GM19372 (cell line): ENCODE results near the gene VASN.

Experiments
- ATAC-seq: cut with Tn5 transposase; IDR thresholded peaks from one replicate; pipeline ENCODE4 v1.9.1; 2021; ENCODE audit warnings: mild to moderate bottlenecking, low read depth, moderate library complexity; ENCODE audit not compliant: unreplicated experiment

Gene VASN

DNA sequence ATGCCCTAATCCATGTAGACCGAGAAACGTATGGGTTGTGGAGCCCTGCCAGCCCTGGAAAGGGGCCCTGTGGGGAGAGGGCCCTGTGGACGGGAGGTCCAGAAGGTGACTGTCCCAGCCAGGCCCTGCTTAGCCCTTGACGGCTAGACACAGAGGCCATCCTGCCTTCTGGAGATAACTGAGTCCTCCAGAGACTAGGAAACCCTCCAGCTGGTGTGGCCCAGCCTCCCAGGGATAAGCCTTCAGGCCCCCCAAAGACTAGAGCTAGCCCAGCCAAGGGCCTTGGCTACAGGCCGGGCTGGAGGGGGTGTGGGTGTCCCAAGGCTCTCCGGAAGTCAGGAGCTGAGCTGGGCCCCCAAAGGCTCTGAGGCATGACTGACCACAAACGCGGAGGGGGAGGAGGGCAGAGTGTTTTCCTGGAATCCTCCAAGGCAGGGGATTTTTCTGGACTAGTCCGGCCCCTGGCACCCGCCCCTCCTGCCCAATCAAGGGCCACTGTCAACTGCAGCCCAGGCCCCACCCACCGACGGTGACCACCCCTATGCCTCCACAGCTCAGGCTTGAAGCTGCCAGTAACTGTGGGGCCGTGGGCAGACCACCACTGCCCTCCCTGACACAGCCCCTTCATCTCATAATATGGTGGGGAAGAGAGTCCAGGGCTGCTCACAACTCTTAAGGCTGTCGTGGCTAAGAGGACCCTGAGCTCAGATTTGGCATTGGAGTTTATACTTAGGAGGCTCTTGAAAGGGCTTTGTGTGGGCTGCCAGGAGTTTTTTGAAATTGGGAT lies 885 bp upstream of the VASN start:
- ATAC-seq: no peak

DNA sequence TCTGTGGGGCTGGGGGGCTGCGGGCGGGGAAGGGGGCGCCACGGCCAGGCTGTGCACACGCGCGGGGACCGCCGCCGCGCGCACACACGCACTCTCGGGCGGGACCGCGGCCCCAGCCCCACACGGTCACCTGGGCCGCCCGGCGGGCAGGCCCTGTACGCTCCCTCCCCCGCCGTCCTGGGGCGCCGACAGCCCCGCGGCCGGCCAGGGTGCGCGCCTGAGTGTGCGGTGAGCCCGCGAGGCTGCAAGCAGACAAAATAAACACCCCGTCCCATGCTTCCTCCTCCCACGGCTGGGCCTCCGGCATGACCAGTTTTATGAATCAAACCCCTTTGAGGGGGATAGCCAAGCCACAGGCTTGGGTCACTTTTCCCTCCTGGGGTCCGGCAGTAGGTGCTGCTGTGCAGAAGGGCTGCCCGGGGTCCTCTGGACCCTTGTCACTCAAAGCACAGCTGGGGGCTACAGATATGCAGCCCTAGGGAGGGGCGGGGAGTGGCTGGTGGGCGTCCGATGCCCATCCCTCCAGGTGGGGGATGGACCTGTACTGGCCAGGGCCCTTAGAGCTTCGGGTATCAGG lies 441 bp downstream of the VASN start:
- no peak for ATAC-seq

DNA sequence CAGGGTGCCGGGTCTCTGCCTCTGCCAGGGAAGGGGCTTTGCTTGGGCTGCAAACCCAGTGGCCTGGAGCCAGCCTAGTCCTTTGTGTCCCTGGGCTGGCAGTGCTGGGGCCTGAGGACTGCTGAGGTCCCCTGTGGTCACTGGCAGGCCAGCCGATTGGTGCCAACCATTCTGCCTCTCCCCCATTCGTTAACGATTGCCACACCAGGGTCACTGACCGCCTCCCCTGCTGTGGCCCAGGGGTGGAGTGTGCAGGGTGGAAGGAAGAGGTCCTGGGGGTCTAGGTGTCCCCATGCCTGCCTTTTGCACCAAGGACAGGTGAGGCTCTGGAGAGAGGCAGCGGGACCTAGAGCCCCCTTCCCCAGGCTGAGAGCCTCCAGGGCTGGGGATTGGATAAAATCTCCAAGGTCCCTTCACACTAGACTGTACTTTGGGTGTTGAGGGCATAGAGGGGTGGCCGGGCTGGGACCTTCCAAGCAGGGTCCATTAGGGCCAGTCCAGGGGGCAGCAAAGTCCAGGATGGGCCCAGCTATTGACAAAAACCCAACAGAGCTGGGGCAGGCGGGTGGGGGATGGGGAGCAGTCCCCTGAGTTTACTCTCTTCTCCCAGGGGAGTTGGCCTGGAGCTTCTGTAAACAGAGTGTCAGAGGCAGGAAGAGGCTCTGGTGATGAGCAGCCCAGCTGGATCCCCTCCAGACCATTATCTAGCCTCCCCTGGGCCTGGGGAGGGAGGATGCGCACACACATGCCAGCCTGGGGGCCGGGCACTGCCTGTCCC lies 1.1 kb downstream of the VASN start:
- no peak for ATAC-seq

DNA sequence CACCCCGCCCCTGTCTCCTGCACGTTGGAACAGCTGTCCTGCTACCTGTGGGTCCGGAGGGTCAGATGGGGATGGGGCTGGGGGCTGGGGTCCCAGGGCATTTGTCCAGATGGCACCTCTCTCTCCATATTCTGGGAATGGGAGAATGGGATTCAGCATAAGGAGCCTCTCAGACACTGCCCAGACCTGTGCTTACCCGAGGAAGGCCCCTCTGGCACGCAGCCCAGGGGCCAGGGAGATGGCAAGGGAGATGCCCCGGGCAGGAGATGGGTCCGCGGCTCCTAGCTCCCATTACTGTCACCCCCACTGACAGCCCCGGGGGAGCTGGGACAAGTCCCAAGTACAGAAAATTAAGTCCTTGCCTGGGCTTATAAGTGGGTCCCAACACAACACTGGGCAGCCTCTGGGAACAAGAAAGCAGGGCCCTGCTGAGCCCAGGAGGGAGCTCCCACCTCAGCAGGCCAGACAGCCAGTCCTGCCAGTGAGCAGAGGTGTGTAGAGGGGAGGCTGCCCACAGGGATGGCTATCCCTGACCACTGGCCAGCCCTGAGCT lies 1.8 kb downstream of the VASN start:
- no peak for ATAC-seq

DNA sequence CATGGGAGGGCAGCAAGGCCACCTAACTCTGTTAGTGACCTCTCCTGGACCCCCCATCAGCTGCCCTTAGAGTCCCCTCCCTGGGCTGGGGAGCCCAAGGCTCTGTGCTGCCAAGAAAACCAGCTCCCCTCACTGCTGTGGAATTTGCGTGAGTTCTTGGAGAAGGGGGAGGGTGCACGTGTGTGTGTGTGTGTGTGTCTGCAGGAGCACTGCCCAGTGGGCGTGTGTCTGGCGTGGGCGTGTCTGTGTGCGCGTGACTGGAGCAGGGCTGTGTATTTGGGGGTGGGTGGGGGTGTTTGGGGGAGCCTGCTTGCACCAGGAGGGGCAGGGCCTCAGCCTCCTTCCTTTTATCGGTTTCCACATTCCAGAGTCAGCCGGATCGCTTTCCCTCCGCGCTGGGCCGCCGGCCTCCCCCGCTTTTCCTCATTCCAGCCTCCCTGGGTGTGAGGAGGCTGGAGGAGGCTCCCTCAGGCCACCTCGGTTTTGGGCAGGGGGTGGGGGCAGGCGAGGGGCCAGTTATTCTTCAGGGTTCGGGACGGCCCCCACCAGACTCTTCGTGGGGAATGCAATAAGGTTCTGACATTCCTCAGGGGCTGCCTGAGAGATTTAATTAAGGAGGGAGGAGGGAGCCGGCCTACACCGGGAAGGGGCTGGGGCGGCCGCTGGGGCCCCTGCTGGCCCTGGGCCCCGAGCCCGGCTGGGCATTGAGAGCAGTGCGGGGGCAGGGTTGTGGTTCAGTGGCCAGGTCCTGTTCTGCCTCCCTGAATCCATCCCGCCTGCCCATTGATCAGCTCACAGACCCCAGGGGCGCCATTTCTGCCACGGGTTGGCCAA lies 2.5 kb downstream of the VASN start:
- no peak for ATAC-seq

DNA sequence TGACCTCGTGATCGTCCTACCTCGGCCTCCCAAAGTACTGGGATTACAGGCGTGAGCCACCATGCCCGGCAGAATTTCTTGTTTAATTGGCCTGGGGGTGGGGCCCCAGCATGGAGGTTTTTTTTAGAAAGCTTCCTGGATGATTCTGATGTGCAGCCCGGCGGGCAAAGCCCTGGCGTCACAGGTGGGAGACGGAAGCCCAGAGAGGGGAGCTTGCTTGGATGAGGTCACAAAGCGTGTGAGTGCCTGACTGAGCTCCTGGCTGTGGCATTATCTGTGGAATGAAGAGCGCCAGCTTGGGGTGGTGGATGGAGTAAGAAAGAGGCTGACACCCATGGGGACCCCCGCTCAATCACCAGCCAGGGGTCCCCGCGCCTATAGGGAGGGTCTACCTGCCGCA lies 4.1 kb downstream of the VASN start:
- no peak for ATAC-seq

DNA sequence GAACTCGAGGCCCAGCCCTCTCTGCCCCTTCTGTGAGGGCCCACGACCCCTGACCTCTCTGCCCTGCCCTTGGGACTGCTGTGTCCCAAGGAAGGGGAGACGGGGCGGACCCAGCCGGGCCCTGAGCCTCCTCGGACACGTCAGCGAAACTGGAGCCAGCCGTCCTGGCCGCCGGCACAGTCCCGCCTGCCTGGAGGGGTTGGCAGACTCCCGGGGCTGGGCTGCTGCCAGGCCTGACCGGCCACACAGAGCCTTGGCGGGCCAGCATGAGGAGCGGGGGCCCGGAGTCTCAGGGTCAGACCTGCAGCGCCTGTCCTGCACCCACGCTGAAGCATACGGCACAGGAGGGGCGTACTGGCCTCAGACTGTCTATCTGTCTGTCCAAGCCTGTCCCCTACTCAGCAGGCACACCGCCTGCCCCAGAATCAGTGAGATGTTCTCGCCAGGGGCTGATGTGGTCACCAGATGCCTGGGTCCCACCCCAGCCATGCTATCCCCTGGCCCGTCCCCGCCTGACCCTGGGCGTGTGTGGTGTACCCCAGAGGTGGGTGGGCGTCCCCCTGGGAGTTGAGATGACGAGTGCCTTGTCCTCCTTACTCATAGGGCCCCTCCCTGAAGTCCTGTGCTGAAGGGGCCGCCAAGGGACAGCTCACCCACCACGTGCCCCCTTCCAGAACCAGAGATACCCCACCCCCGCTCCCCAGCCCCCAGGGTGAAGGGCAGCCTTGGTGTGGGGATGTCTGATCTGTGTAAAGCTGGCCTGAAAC lies 4.7 kb downstream of the VASN start:
- ATAC-seq: no peak

DNA sequence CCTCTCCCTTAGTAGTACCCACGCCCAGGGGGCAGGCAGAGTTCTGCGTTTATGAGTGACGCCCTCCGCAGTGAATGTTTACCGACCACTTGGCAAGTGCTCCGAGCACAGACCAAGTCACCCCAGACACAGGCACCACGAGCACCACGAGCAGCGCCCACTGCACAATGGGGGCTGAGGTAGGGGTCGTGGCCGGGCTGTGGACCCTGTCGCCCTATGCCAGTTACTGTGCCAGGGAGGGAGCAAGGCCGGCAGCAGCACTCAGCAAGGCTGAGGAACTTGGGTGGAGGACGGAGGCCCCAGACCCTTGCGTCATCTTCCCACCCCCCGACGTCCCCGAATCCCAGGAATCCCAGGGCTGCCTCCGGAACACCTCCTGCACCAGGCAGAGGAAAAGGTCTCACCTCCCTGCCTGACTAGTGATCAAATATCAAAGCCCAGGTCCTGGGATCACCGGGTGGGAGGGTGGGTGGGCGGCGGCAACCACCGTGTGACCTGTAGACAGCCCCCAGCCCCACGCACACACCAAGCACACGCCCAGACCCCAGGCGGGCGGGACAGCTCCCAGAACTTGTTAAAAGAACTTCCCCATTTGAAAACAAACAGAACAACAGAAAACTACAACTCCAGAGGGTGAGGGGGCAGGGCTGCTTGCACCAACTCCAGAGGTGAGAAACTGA lies 5.4 kb downstream of the VASN start:
- ATAC-seq: no peak

DNA sequence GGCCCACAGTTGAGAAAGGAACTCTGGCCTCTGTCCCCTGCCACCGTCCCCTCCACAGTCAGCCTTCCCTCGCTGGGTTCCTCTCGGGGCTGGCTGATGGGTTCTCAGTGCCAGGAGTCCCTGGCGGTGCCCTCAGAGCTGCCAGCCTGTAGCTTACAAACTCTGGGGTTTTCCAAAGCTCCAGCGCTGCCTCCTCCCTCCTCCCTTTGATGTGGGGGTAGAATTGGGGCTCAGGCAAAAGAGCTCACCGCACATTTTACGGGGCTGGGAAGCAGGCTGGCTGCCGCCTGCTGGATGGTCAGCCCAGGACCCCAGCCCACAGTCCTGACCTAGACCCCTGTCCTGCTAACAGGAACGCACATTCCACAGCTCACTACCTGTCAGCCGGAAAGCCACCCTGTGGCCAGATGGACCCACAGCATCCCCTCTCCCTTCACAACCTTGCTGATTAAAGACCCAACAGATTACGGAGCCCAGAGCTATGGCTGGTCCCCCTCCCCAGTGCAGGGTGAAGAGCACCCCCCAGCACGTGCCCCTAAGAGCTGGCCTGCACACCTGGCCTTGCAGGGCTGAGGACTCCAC lies 6.0 kb downstream of the VASN start:
- no peak for ATAC-seq

DNA sequence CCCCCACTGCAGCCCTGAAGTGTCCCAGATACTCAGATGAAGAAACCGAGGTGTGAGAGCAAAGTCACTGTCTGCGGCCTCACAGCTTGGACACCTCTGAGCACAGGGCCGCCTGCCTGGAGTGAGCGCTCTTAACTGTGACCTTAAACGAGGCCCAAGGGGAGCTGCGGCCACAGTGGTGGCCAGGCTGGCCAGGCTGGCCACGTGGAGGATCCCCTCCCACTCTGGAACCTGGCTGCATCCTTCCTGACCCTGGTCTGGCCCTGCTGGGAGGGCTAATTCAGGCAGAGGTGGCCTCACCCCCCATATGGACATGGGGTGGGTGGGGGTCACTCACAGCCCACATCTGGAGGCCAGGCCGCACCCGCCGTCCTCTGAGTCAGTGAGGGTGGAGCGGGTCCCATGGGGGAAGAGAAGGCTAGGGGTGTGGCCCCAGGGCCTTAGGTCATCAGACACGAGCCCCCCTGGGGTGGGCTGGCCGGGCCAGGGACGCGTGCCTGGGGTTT lies 6.6 kb downstream of the VASN start:
- no peak for ATAC-seq

DNA sequence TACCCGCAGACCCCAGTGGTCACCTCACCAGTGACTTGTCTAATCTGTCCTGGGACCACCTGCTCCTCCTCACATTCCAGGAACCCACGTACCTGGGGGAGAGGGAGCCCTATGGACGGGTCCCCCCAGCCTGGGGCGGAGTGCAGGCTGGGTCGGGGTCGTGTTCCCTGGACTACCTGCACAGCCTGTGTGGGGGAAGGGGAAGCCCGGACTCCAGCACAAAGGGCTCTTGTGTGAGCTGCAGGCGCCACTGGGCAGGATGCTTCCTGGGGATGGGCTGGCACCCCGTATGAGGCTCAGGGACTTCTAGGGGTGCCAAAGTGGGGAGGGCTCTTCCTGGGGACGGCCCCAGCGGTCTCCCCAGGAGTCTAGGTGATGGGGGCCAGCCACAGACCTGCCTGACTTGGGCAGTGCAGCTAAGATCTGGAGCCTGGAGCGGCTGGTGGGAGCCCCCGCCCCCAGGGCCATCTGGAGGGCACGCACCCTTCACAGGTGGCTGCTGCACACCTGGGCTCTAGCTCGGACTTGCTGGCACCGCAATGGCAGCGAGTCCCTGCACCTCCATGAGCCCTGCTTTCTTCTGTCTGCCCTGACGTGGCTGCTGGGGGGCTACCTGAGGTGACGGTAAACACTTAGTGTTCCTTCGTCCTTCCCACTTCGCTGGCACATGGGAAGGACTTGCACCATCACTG lies 7.5 kb downstream of the VASN start:
- no peak for ATAC-seq

DNA sequence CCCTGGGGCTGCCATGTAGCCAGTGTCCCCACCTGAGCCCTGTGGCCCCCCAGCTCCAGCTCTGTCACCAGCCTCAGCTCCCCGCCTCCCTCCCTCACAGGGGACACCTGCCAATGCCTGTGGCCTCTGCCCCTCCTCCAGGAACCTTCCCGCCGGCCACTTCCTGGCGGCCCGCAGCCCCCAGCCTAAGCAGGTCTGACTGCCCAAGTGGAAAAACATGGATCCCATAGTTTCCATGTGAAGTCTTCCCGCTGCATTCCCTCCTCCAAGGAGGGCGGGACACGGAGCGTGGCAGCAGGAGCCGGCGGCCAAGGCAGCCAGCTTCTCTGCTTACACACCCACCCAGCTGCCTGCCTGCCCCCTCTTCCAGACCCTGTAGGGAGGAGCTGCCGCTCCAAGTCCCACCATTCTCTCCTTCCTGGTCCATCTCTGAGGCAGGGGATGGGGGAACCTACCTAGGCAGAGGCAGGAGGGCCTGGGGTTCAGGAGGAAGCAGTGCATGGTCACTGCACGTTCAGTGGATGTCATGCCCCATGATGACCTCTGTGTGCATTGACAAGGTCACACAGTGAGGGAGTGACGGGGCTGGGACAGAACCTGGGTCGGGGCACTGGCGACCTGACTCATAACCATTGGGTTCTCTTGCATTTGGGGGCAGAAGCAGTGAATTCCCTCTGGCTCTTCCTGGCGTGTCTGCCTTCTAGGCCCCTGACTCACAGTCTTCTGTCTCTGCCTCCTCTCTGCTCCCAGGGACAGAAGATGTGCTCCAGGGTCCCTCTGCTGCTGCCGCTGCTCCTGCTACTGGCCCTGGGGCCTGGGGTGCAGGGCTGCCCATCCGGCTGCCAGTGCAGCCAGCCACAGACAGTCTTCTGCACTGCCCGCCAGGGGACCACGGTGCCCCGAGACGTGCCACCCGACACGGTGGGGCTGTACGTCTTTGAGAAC lies 8.7 kb downstream of the VASN start:
- ATAC-seq: no peak

DNA sequence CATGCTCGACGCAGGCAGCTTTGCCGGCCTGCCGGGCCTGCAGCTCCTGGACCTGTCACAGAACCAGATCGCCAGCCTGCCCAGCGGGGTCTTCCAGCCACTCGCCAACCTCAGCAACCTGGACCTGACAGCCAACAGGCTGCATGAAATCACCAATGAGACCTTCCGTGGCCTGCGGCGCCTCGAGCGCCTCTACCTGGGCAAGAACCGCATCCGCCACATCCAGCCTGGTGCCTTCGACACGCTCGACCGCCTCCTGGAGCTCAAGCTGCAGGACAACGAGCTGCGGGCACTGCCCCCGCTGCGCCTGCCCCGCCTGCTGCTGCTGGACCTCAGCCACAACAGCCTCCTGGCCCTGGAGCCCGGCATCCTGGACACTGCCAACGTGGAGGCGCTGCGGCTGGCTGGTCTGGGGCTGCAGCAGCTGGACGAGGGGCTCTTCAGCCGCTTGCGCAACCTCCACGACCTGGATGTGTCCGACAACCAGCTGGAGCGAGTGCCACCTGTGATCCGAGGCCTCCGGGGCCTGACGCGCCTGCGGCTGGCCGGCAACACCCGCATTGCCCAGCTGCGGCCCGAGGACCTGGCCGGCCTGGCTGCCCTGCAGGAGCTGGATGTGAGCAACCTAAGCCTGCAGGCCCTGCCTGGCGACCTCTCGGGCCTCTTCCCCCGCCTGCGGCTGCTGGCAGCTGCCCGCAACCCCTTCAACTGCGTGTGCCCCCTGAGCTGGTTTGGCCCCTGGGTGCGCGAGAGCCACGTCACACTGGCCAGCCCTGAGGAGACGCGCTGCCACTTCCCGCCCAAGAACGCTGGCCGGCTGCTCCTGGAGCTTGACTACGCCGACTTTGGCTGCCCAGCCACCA lies 9.7 kb downstream of the VASN start:
- ATAC-seq: no peak

DNA sequence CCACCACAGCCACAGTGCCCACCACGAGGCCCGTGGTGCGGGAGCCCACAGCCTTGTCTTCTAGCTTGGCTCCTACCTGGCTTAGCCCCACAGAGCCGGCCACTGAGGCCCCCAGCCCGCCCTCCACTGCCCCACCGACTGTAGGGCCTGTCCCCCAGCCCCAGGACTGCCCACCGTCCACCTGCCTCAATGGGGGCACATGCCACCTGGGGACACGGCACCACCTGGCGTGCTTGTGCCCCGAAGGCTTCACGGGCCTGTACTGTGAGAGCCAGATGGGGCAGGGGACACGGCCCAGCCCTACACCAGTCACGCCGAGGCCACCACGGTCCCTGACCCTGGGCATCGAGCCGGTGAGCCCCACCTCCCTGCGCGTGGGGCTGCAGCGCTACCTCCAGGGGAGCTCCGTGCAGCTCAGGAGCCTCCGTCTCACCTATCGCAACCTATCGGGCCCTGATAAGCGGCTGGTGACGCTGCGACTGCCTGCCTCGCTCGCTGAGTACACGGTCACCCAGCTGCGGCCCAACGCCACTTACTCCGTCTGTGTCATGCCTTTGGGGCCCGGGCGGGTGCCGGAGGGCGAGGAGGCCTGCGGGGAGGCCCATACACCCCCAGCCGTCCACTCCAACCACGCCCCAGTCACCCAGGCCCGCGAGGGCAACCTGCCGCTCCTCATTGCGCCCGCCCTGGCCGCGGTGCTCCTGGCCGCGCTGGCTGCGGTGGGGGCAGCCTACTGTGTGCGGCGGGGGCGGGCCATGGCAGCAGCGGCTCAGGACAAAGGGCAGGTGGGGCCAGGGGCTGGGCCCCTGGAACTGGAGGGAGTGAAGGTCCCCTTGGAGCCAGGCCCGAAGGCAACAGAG lies 10.5 kb downstream of the VASN start:
- no peak for ATAC-seq

DNA sequence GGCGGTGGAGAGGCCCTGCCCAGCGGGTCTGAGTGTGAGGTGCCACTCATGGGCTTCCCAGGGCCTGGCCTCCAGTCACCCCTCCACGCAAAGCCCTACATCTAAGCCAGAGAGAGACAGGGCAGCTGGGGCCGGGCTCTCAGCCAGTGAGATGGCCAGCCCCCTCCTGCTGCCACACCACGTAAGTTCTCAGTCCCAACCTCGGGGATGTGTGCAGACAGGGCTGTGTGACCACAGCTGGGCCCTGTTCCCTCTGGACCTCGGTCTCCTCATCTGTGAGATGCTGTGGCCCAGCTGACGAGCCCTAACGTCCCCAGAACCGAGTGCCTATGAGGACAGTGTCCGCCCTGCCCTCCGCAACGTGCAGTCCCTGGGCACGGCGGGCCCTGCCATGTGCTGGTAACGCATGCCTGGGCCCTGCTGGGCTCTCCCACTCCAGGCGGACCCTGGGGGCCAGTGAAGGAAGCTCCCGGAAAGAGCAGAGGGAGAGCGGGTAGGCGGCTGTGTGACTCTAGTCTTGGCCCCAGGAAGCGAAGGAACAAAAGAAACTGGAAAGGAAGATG lies 11.2 kb downstream of the VASN start:
- no peak for ATAC-seq
